SK-N-MC (cell line): Measurements from ENCODE around the gene ZNF366.

Source experiments
- DNase-seq: peaks from one replicate; pipeline ENCODE4 v3.0.0-alpha.2; 2011; ENCODE audit warnings: low read depth, low spot score
- H3K27ac ChIP-seq: fragments of 200-600 bp; sonication (generic); 2 replicates; pipeline ENCODE4 v1.5.1; 2016; ENCODE audit warnings: mixed run types
- H3K36me3 ChIP-seq: fragments of 200-600 bp; sonication (generic); 2 replicates; pipeline ENCODE4 v1.6.1; 2017; ENCODE audit warnings: antibody characterized with exemption, low read length, mixed read lengths; ENCODE audit not compliant: insufficient read depth
- H3K4me3 ChIP-seq: fragments of 200-600 bp; sonication (generic); 2 replicates; pipeline ENCODE4 v1.5.1; 2016
- H3K9ac ChIP-seq: fragments of 200-600 bp; sonication (generic); 2 replicates; pipeline ENCODE4 v1.8.0; 2017; ENCODE audit warnings: mixed run types, mixed read lengths; ENCODE audit not compliant: insufficient read length
- H3K9me3 ChIP-seq: fragments of 200-600 bp; sonication (generic); 2 replicates; pipeline ENCODE4 v1.6.1; 2017; ENCODE audit warnings: low read depth, mild to moderate bottlenecking, antibody characterized with exemption, low read length, moderate library complexity, mixed read lengths
- EZH2 ChIP-seq: fragments of 200-600 bp; sonication (generic); IDR thresholded peaks from one replicate; pipeline ENCODE4 v1.6.1; 2017; ENCODE audit warnings: antibody characterized with exemption
- FOXP2 ChIP-seq: optimal IDR thresholded peaks from 2 replicates; pipeline ENCODE3; 2011; ENCODE audit warnings: mild to moderate bottlenecking, moderate library complexity; ENCODE audit not compliant: insufficient read depth; ENCODE audit errors: extremely low read length, control extremely low read depth
- POLR2AphosphoS5 ChIP-seq: IDR thresholded peaks from 2 replicates; pipeline ENCODE4 v1.6.1; 2012; ENCODE audit warnings: mild to moderate bottlenecking, low read depth, low read length, borderline replicate concordance

The ZNF366 gene

GRCh38 chr5:72505016-72505415 lies 2.2 kb downstream of the ZNF366 start:
- DNase-seq = no peak
- no peaks in the 10 kb centered on the region for H3K36me3 ChIP-seq
- no peak for TF ChIP-seq FOXP2
- no peak for TF ChIP-seq POLR2AphosphoS5
- TF ChIP-seq EZH2 = no peak
- H3K9ac ChIP-seq = no peak overlapping the region
- H3K27ac ChIP-seq = no peak overlapping the region
- H3K9me3 ChIP-seq = no peaks in the 10 kb centered on the region
- no peak overlapping the region for H3K4me3 ChIP-seq

GRCh38 chr5:72503888-72504491 lies 3.2 kb downstream of the ZNF366 start:
- Histone ChIP-seq H3K36me3 (no peaks in the 10 kb centered on the region), H3K4me3 (no peak overlapping the region), H3K9me3 (no peaks in the 10 kb centered on the region), H3K27ac (no peak overlapping the region), H3K9ac (no peak overlapping the region)
- TF ChIP-seq EZH2 (no peak), FOXP2 (no peak), POLR2AphosphoS5 (no peak)
- DNase-seq = no peak

- Histone ChIP-seq H3K4me3 (no peak overlapping the region), H3K9me3 (no peaks in the 10 kb centered on the region), H3K9ac (no peak overlapping the region), H3K27ac (no peak overlapping the region), H3K36me3 (no peaks in the 10 kb centered on the region)
- no peak for DNase-seq
- no peak for TF ChIP-seq POLR2AphosphoS5
Observed at GRCh38 chr5:72501488-72501887, 5.7 kb downstream of the ZNF366 start.

- Histone ChIP-seq H3K27ac (no peak overlapping the region), H3K4me3 (no peak overlapping the region), H3K36me3 (no peaks in the 10 kb centered on the region), H3K9ac (no peak overlapping the region), H3K9me3 (no peaks in the 10 kb centered on the region)
- no peak for DNase-seq
- no peak for TF ChIP-seq POLR2AphosphoS5
- no peak for TF ChIP-seq FOXP2
- no peak for TF ChIP-seq EZH2
Observed at GRCh38 chr5:72499730-72500129, 7.5 kb downstream of the ZNF366 start.

- Histone ChIP-seq H3K4me3 (no peak overlapping the region), H3K27ac (no peak overlapping the region), H3K36me3 (no peaks in the 10 kb centered on the region), H3K9ac (no peak overlapping the region), H3K9me3 (no peaks in the 10 kb centered on the region)
- no peak for TF ChIP-seq FOXP2
- TF ChIP-seq EZH2 = no peak
- TF ChIP-seq POLR2AphosphoS5 = no peak
- DNase-seq = no peak
Observed at GRCh38 chr5:72499090-72499489, 8.1 kb downstream of the ZNF366 start.

GRCh38 chr5:72498284-72498683 lies 8.9 kb downstream of the ZNF366 start:
- no peak overlapping the region for H3K4me3 ChIP-seq
- no peaks in the 10 kb centered on the region for H3K9me3 ChIP-seq
- H3K9ac ChIP-seq = no peak overlapping the region
- H3K27ac ChIP-seq = no peak overlapping the region
- H3K36me3 ChIP-seq = no peaks in the 10 kb centered on the region
- TF ChIP-seq POLR2AphosphoS5 = no peak
- TF ChIP-seq FOXP2 = no peak
- TF ChIP-seq EZH2 = no peak
- no peak for DNase-seq

GRCh38 chr5:72497823-72498222 lies 9.4 kb downstream of the ZNF366 start:
- Histone ChIP-seq H3K4me3 (no peak overlapping the region), H3K27ac (no peak overlapping the region), H3K36me3 (no peaks in the 10 kb centered on the region), H3K9ac (no peak overlapping the region), H3K9me3 (no peaks in the 10 kb centered on the region)
- DNase-seq = no peak
- no peak for TF ChIP-seq FOXP2
- no peak for TF ChIP-seq EZH2
- TF ChIP-seq POLR2AphosphoS5 = no peak

GRCh38 chr5:72495410-72495809 lies 11.8 kb downstream of the ZNF366 start:
- H3K9ac ChIP-seq = no peak overlapping the region
- H3K9me3 ChIP-seq = no peaks in the 10 kb centered on the region
- H3K4me3 ChIP-seq = peak overlapping the region; percentile 59
- DNase-seq = no peak
- H3K36me3 ChIP-seq = no peaks in the 10 kb centered on the region
- H3K27ac ChIP-seq = no peak overlapping the region
- TF ChIP-seq POLR2AphosphoS5 = no peak

- Histone ChIP-seq H3K27ac (peak overlapping the region; percentile 25; the same call in 1 of the 2 replicates), H3K36me3 (no peaks in the 10 kb centered on the region), H3K9ac (no peak overlapping the region), H3K4me3 (peak overlapping the region; percentile 59), H3K9me3 (no peaks in the 10 kb centered on the region)
- TF ChIP-seq EZH2 = no peak
- TF ChIP-seq FOXP2 = no peak
- TF ChIP-seq POLR2AphosphoS5 = no peak; the same call in 1 of the 2 replicates
- DNase-seq = peak; percentile 57
Observed at GRCh38 chr5:72494623-72495124, 12.5 kb downstream of the ZNF366 start.
